Renal pelvis (tissue), 12 donors: ENCODE data around the gene GREB1L. TPM values are rescaled to one million over a fixed set of nuclear protein-coding genes. Genes with fewer than 3 reads are reported as not detected.
"Not testable (repeated sequence)": the region's sequence is repeated elsewhere in the genome, so short reads cannot be mapped to it uniquely, and the experiment has no call there.

Experiments used
- DNase-seq: peaks from one replicate; pipeline ENCODE4 v3.0.0-alpha.2; 2013
- long read RNA-seq, 16 experiments: transcript quantifications; one replicate each; lab custom pipeline, GENCODE V29; 2026
- polyA plus RNA-seq, 3 donors: library from polyadenylated mRNA; unstranded; fragments of 120-200 nt; gene quantifications; one replicate each; pipeline ENCODE4 v1.2.1, GENCODE V29; 2013; ENCODE audit not compliant: insufficient read length in 3 of 3

The GREB1L gene
- 1 to 10 TPM; 1.7 to 5.1 (median 3.1) TPM for polyA plus RNA-seq
- long read RNA-seq, donor 1, result 0 reads
- long read RNA-seq, donor 2, partial matches to known transcripts, result 0 of 1 reads
- long read RNA-seq, donor 2, other reads (novel, unspliced or antisense), result 0 of 1 reads
- long read RNA-seq, donor 3, result 0 reads
- long read RNA-seq, donor 4, result 0 reads
- long read RNA-seq, donor 5, result 0 reads
- long read RNA-seq, donor 6, result 0 reads
- long read RNA-seq, donor 7, result 0 reads
- long read RNA-seq, donor 8, result 0 reads
- long read RNA-seq, donor 9, result 0 reads
- long read RNA-seq, donor 10, result 0 reads
- long read RNA-seq, donor 11, result 0 reads
- long read RNA-seq, donor 12, partial matches to known transcripts, result 79 of 79 reads
- long read RNA-seq, donor 12, other reads (novel, unspliced or antisense), result 0 of 79 reads
- long read RNA-seq, donor 13, partial matches to known transcripts, result 0 of 1 reads
- long read RNA-seq, donor 13, other reads (novel, unspliced or antisense), result 0 of 1 reads
- long read RNA-seq, donor 14, result 0 reads
- long read RNA-seq, donor 15, result 0 reads
- long read RNA-seq, donor 16, result 0 reads

GRCh38 chr18:21242141-21242779 is at the start of gene GREB1L:
Gene GREB1L (plus strand): TSS chr18:21242232. CDS start chr18:21383519, 141,287 bp downstream.
- DNase-seq, result peak; percentile 62

GRCh38 chr18:21192308-21192624 is 49.8 kb upstream of the GREB1L start:
- no peak for DNase-seq

- peak; percentile 48 for DNase-seq
Measured at GRCh38 chr18:21194871-21195771, 46.9 kb upstream of the GREB1L start.

DNA sequence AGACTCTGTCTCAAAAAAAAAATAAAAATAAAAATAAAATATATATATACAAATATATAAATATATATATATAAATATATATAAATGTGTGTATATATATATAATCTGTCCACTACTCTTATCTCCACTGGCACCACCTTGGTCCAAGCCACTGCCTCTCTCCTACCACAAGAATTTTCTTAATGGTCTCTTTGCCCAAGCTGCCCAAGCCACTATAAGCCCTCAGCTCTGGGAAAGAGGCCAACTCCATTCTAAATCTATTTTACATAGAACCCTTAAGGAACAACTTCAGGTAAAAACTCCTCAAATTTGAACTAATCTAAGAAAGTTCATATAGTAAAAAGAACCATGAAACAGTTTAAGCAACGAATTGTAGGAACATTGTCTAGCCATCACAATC is 45.6 kb upstream of the GREB1L start:
- no peak for DNase-seq

GRCh38 chr18:21203126-21203525 is 38.9 kb upstream of the GREB1L start:
- DNase-seq, result no peak

- no peak for DNase-seq
Measured at GRCh38 chr18:21203542-21204241, 38.3 kb upstream of the GREB1L start.

GRCh38 chr18:21205695-21206094 is 36.3 kb upstream of the GREB1L start:
- DNase-seq, result no peak

DNA sequence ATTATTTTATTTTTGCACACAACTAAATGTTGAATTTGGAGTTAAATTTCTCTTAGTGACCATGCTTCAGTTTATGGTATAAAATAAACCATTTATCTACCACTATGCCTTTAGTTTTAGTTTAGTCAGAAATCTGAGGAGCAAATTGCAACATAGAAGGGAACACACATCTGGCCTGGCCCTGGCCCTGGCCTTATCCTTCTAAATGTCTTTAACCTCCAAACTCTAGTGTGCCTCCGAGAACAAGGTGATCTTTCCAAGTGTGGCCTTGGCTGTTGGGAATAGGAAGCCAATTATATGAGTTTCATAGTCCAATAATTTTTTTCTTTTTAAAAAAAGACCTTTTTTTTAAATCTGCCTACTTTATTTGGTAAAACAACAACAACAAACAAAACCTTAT is 31.8 kb upstream of the GREB1L start:
- DNase-seq, result no peak

GRCh38 chr18:21210784-21211183 is 31.2 kb upstream of the GREB1L start:
- DNase-seq, result no peak

- not testable (repeated sequence) for DNase-seq
Measured at GRCh38 chr18:21214409-21214808, 27.6 kb upstream of the GREB1L start.

- no peak for DNase-seq
Measured at GRCh38 chr18:21215490-21215889, 26.5 kb upstream of the GREB1L start.

DNA sequence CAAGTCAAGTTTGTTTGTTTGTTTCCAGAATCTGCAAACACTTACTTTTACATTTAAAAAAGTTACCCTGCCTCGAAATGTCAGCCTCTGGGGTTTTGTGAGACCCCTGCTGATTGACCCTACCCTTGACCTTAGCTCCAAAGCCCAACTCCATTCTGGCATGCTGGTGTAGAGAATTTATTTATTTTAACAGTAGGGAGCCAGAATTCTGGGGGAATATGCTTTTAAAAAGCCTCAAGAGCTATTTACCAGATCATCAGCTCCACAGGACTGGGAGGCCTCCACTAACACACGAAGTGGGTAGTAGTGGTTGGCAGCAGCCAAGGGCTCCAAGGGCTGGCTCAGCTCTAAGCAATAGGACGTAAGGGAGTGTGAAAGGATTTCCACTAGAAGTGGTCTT is 23.2 kb upstream of the GREB1L start:
- no peak for DNase-seq

DNA sequence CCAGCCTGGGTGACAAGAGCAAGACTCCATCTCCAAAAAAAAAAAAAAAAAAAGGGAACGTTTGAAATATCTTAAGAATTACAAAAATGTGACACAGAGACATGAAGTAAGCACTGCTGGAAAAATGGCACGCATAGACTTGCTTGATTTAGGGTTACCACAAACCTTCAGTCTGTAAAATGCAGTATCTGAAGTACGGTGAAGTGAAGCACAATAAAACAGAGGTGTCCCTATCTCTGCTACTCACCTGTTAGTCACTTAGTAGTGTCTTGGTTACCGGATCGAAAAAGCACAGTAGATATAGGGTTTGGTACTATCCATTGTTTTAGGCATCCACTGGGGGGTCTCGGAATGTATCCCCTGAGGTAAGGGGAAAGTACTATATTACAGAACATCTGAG is 11.6 kb upstream of the GREB1L start:
- no peak for DNase-seq

DNA sequence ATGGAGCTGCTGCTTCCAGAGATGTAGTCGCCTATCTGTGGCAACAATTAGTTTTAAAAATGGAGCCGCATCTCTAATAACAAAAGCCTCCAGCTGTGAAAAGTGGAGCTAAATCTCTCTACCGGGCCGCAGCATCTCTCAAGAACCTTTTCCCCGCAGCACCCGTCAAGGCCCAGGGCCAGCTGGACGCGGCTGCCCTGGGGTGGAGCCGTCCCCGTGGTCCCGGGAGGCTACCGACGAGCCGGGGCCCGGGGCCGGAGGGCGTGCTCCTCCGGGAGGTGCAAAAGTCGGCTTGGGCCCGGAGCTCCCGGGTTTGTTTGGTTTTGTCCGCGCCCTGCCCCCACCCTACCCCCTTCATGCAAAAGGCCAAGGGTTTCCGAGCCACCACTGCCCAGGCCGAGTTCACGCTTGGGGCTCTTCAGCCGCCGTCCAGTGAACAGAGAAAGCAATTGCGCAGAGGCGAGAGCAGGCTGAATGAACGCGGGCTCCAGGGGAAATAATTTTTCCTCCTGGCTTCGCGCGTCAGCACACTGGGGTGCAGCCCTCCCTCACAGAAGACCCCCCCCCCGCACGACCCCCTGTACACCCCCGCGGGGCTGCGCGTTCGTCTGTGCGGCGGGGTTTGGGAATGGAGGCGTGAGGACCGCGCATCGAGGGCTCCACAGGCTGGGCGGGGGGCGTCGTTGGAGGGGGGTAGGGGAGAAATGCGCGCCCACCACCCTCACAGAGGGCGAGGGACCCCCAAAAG is 557 bp upstream of the GREB1L start:
- DNase-seq, result peak; percentile 27

GRCh38 chr18:21242780-21243401 is 859 bp downstream of the GREB1L start:
- DNase-seq, result peak; percentile 26

DNA sequence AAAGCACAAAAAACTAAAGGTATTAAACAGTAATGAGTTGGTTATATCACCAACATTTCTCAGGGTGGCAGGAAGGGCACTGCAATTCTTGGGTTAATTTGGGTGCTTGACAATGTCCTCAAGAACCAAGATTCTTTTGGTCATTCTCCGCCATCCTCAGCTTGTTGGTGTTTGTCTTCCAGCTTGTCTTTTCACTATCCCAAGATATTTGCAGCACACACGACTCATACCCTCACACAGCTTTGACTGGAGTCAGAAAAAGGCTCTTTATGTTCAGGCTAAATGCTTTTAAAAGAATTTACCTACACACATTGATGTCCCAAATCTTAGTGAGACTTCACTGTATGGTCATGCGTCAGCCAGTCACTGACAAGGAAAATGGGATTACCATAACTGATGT is 12.5 kb downstream of the GREB1L start:
- DNase-seq, result no peak

DNA sequence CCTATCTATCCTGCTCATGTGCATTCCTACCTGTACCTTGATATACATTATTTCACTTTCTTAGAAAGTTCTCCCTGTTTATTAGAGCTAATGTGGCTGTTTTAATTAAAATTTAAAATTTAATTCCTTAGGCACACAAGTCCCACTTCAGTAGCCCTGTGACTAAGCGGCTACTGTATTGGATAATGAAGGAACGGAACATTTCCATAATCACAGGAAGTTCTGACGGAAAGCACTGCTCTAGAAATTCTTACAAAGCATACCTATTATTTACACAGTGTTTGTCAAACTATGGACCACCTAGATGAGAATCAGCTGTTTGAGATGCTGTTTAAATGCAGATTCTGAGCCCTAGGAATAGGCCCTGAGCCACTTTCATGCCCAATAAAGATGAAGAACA is 13.2 kb downstream of the GREB1L start:
- no peak for DNase-seq

DNA sequence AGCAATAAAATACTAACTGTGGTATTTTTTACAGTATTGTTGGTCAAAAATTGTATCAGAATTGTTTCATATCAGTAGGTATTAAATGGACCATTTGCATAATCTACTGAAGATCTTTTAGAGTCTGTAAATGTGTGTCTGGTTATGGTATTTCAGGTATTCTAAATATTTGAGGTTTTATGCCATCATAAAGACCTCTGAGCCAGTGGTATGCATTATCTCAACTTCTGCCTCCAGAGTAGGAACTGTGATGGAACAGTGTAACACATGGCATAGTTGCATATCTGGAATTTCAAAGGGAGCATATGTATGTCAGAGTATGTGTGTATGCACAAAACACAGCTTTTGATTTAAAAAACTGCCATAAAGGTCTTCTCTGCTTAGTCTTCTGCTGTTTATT is 15.4 kb downstream of the GREB1L start:
- no peak for DNase-seq

- DNase-seq, result no peak
Measured at GRCh38 chr18:21260621-21261020, 18.6 kb downstream of the GREB1L start.

GRCh38 chr18:21261352-21261751 is 19.3 kb downstream of the GREB1L start:
- DNase-seq, result no peak
